Upper lobe of left lung (tissue), 4 donors: ENCODE results near the gene DNAJB11.

Experiments used
- POLR2AphosphoS5 ChIP-seq, 2 donors: sonication (generic); formaldehyde crosslinking; IDR thresholded peaks; one replicate each; pipeline ENCODE4 v1.5.1; 2017; ENCODE audit warnings: antibody characterized with exemption in 2 of 2
- TF ChIP-seq, protein P1 (sequence below), 6 experiments: fragments of 450-650 bp in 4 of 6; fragments of 200-600 bp in 2 of 6; sonication (generic) in 2 of 6; IDR thresholded peaks; one replicate each; pipeline ENCODE4 v1.5.1; 2016 to 2019; ENCODE audit warnings: antibody characterized with exemption in 6 of 6

DNA sequence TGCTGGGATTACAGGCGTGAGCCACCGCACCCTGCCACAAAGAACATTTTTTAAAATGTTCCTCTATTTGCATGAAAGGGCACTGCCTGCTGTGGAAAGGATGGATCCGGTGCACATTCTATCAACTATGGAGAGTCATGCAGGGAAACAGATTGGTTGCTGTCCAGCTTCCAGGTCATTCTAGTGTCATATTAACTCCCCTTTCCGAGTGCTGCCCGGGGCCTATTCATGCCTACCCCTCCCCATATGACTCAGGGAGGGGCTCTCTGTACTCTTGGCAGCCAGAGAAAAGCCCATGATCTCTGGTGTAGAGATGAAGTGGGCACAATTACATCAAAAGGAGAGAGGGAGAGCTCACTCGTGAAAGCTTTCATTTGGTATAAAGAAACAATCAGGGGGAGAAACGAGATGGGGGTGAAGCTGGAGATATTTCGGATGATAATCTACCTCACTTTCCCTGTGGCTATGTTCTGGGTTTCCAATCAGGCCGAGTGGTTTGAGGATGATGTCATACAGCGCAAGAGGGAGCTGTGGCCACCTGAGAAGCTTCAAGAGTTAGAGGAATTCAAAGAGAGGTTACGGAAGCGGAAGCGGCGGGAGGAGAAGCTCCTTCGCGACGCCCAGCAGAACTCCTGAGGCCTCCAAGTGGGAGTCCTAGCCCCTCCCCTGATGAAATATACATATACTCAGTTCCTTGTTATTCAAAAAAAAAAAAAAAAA, 26.2 kb downstream of the DNAJB11 start:
- TF ChIP-seq, protein P1, sequence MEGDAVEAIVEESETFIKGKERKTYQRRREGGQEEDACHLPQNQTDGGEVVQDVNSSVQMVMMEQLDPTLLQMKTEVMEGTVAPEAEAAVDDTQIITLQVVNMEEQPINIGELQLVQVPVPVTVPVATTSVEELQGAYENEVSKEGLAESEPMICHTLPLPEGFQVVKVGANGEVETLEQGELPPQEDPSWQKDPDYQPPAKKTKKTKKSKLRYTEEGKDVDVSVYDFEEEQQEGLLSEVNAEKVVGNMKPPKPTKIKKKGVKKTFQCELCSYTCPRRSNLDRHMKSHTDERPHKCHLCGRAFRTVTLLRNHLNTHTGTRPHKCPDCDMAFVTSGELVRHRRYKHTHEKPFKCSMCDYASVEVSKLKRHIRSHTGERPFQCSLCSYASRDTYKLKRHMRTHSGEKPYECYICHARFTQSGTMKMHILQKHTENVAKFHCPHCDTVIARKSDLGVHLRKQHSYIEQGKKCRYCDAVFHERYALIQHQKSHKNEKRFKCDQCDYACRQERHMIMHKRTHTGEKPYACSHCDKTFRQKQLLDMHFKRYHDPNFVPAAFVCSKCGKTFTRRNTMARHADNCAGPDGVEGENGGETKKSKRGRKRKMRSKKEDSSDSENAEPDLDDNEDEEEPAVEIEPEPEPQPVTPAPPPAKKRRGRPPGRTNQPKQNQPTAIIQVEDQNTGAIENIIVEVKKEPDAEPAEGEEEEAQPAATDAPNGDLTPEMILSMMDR (IDR thresholded peaks at IDR 0.05): no peak
- no peak for TF ChIP-seq POLR2AphosphoS5 (IDR thresholded peaks at IDR 0.05)
